HG03354 (cell line): Measurements from ENCODE around the gene CTU1.

Source experiments
- ATAC-seq: cut with Tn5 transposase; IDR thresholded peaks from one replicate; pipeline ENCODE4 v1.9.1; 2021; ENCODE audit warnings: mild to moderate bottlenecking; ENCODE audit not compliant: unreplicated experiment, poor library complexity, severe bottlenecking

The CTU1 gene

DNA sequence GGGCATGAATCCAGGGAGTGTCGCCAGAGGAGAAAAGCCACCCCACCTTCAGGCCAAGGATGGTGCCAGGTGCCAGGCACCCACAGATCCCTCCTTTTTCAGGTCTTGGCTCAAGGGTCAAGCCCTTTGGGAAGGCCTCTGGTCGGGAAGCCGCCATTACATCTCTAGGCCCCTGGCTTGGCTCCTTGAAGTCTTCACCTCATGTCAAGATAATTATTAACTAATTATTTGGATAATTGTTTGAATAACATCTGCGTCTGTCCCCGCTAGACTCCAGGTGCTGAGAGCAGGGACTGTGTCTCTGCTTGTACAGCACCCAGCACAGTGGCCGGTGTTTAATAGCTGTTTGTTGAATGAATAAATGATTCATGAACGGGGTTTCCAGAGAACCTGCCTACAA lies 44.5 kb downstream of the CTU1 start:
- no peak for ATAC-seq

DNA sequence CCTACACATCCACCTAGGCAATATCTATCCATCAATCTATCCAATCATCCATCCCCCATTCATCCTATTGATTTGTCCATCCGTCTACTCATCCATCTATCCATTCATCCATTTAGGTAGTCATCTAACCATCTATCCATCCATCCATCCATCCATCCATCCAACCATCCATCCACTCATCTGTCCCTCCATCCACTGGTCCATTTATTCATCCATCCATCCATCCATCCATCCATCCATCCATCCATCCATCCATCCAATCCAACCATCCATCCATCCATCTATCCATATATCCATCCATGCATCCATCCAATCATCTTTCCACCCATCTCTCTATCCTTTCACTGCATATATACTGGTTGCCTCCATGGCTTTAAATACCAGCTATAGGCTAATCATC lies 47.2 kb downstream of the CTU1 start:
- ATAC-seq = no peak

DNA sequence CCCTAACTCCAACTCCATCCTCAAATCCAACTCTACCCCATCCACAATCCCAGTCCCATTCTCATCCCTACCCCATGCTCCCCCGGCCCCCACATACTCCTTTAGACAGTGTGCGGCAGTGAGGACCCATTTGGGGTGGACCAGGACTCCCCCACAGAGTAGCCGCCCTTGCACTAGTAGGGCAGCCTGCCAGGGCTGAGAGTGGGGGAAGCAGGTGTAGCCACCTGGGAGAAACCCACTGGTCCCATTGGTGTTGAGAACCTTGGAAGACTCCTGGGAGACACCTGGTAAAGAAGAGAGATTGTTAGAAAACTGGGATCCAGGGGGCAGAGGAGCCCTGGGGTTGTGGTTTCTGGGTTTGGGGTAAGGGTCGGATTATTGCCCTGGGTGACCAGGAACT lies 47.9 kb downstream of the CTU1 start:
- ATAC-seq = no peak

DNA sequence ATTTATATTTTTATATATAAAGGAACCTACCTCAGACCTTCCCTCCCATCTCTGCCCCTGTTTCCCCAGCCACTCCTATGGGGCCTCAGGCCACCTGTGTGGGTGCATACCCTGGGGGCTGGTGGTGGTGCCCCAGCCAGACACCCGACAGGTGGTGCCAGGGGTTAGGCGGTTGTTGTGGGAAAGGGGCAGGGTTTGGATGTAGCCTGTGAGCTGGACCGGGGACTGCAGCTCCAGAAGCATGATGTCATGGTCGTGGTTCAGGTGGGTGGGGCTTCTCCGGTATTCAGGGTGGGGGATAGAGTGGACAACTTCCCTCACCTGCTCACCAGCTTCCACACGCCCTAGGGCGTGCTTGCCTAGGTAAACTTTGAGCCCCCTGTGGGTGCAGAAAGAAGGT lies 48.5 kb downstream of the CTU1 start:
- ATAC-seq = no peak

DNA sequence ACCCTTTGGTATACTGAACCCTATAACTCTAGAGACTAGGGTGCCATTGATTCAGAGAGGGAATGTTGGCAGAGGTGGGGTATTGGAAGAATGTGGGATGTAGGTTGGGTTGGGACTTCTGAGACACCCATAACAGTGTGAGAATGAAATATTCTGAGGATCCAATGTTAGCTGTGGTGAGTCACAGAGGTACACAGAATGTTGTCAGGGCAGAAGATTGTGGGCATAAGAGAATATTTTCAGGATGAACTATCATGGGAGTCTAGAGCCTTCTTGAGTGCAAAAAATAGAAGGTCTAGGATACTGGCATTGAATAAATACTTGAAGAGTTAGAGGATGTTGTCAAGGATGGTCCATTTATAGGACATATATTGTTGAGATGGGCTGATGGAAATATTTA lies 52.3 kb downstream of the CTU1 start:
- no peak for ATAC-seq
